H9 (cell line): Measurements from ENCODE around the gene SLC17A5. TPM values are rescaled to one million over a fixed set of nuclear protein-coding genes. Genes with fewer than 3 reads are reported as not detected.

Experiments used
- DNase-seq: peaks from one replicate; pipeline ENCODE4 v3.0.0-alpha.2; 2017
- H2AFZ ChIP-seq: one replicate; pipeline ENCODE4 v1.6.1; 2013; ENCODE audit warnings: mild to moderate bottlenecking, low read length, control low read depth, moderate library complexity
- H2AK5ac ChIP-seq: 2 replicates; pipeline ENCODE4 v1.6.1; 2013; ENCODE audit warnings: low read length, control low read depth, mixed read lengths; ENCODE audit not compliant: insufficient read length
- H2BK120ac ChIP-seq: one replicate; pipeline ENCODE4 v1.6.1; 2013; ENCODE audit warnings: low read depth, mild to moderate bottlenecking, low read length, control low read depth, inconsistent platforms; ENCODE audit not compliant: poor library complexity, severe bottlenecking
- H2BK12ac ChIP-seq: 2 replicates; pipeline ENCODE4 v1.6.1; 2013; ENCODE audit warnings: low read length, control low read depth, mixed read lengths, low read depth; ENCODE audit not compliant: insufficient read length
- H2BK15ac ChIP-seq: 2 replicates; pipeline ENCODE4 v1.6.1; 2013; ENCODE audit warnings: low read depth, low read length, control low read depth
- H2BK20ac ChIP-seq: one replicate; pipeline ENCODE4 v1.6.1; 2013; ENCODE audit warnings: low read depth, mild to moderate bottlenecking, low read length, control low read depth, inconsistent platforms; ENCODE audit not compliant: poor library complexity, severe bottlenecking
- H2BK5ac ChIP-seq: 2 replicates; pipeline ENCODE4 v1.6.1; 2013; ENCODE audit warnings: low read length, control low read depth, mixed read lengths; ENCODE audit not compliant: insufficient read length
- H3K14ac ChIP-seq: 2 replicates; pipeline ENCODE4 v1.6.1; 2013; ENCODE audit warnings: low read length, control low read depth; ENCODE audit not compliant: insufficient read depth
- H3K18ac ChIP-seq: 2 replicates; pipeline ENCODE4 v1.6.1; 2013; ENCODE audit warnings: low read depth, mild to moderate bottlenecking, mixed read lengths, low read length, control low read depth; ENCODE audit not compliant: insufficient read length
- H3K23ac ChIP-seq: 2 replicates; pipeline ENCODE4 v1.6.1; 2013; ENCODE audit warnings: low read length, control low read depth, mixed read lengths, low read depth; ENCODE audit not compliant: insufficient read length
- H3K23me2 ChIP-seq: 2 replicates; pipeline ENCODE4 v1.6.1; 2013; ENCODE audit warnings: low read depth, mild to moderate bottlenecking, mixed read lengths, low read length, control low read depth; ENCODE audit not compliant: insufficient read length, poor library complexity, severe bottlenecking
- H3K27ac ChIP-seq: 2 replicates; pipeline ENCODE4 v1.5.1; 2013; ENCODE audit warnings: low read length, control low read depth, mixed read lengths, low read depth; ENCODE audit not compliant: insufficient read length
- H3K27me3 ChIP-seq: 2 replicates; pipeline ENCODE4 v1.6.1; 2013; ENCODE audit warnings: low read length, control low read depth, inconsistent platforms; ENCODE audit not compliant: insufficient read depth
- H3K4ac ChIP-seq: 2 replicates; pipeline ENCODE4 v1.6.1; 2013; ENCODE audit warnings: low read depth, mild to moderate bottlenecking, control low read depth, inconsistent platforms, low read length, moderate library complexity
- H3K4me1 ChIP-seq: 2 replicates; pipeline ENCODE4 v1.6.1; 2013; ENCODE audit warnings: low read length, control low read depth, inconsistent platforms; ENCODE audit not compliant: insufficient read depth
- H3K4me2 ChIP-seq: 2 replicates; pipeline ENCODE4 v1.6.1; 2013; ENCODE audit warnings: low read length, control low read depth, mixed read lengths; ENCODE audit not compliant: insufficient read length, insufficient read depth
- H3K56ac ChIP-seq: 2 replicates; pipeline ENCODE4 v1.6.1; 2013; ENCODE audit warnings: low read depth, mild to moderate bottlenecking, mixed read lengths, low read length, control low read depth; ENCODE audit not compliant: insufficient read length
- H3K79me1 ChIP-seq: 2 replicates; pipeline ENCODE4 v1.6.1; 2013; ENCODE audit warnings: low read depth, mild to moderate bottlenecking, moderate library complexity, low read length, control low read depth, inconsistent platforms; ENCODE audit not compliant: insufficient read depth, poor library complexity, severe bottlenecking
- H3K79me2 ChIP-seq: 2 replicates; pipeline ENCODE4 v1.6.1; 2013; ENCODE audit warnings: low read length, control low read depth, inconsistent platforms; ENCODE audit not compliant: insufficient read depth
- H3K9ac ChIP-seq: 2 replicates; pipeline ENCODE4 v1.6.1; 2013; ENCODE audit warnings: low read length, control low read depth, mixed read lengths; ENCODE audit not compliant: insufficient read length; ENCODE audit errors: extremely low read depth
- H3K9me3 ChIP-seq: one replicate; pipeline ENCODE4 v1.6.1; 2013; ENCODE audit warnings: low read depth, low read length, inconsistent platforms; ENCODE audit not compliant: control insufficient read depth
- H3T11ph ChIP-seq: one replicate; pipeline ENCODE4 v1.6.1; 2013; ENCODE audit warnings: mild to moderate bottlenecking, low read length, control low read depth, inconsistent platforms
- H4K20me1 ChIP-seq: one replicate; pipeline ENCODE4 v1.6.1; 2013; ENCODE audit not compliant: control insufficient read depth, insufficient read length, insufficient read depth
- H4K5ac ChIP-seq: 2 replicates; pipeline ENCODE4 v1.6.1; 2013; ENCODE audit warnings: low read depth, mild to moderate bottlenecking, mixed read lengths, low read length, control low read depth; ENCODE audit not compliant: insufficient read length
- H4K8ac ChIP-seq: replicated peaks from 2 replicates; pipeline ENCODE4 v1.6.1; 2013; ENCODE audit warnings: low read length, control low read depth, mixed read lengths, low read depth; ENCODE audit not compliant: insufficient read length
- H4K91ac ChIP-seq: 2 replicates; pipeline ENCODE4 v1.6.1; 2013; ENCODE audit warnings: low read depth, mild to moderate bottlenecking, moderate library complexity, mixed read lengths, low read length, control low read depth; ENCODE audit not compliant: insufficient read length
- H3K27ac Mint-ChIP-seq, 3 experiments: 2 replicates in 2 of 3; 3 replicates in 1 of 3; pipeline ENCODE4 v1.8.0; 2020 to 2021; ENCODE audit warnings: mixed read lengths in 3 of 3, mild to moderate bottlenecking in 1 of 3, moderate library complexity in 1 of 3
- H3K27me3 Mint-ChIP-seq: 2 replicates; pipeline ENCODE4 v1.8.0; 2021; ENCODE audit warnings: low read depth, mild to moderate bottlenecking, moderate library complexity, mixed read lengths
- H3K36me3 Mint-ChIP-seq, 3 experiments: 2 replicates in 2 of 3; 3 replicates in 1 of 3; pipeline ENCODE4 v1.8.0; 2020 to 2021; ENCODE audit warnings: low read depth in 3 of 3, mixed read lengths in 3 of 3; ENCODE audit not compliant: insufficient read depth in 1 of 3
- H3K4me1 Mint-ChIP-seq, 2 experiments: 2 replicates each; pipeline ENCODE4 v1.8.0; 2020; ENCODE audit warnings: mixed read lengths in 2 of 2
- H3K4me3 Mint-ChIP-seq, 2 experiments: 2 replicates in 1 of 2; 3 replicates in 1 of 2; pipeline ENCODE4 v1.8.0; 2020 to 2021; ENCODE audit warnings: mild to moderate bottlenecking in 2 of 2, mixed read lengths in 2 of 2, moderate library complexity in 1 of 2
- H3K9me3 Mint-ChIP-seq, 2 experiments: 2 replicates in 1 of 2; 3 replicates in 1 of 2; pipeline ENCODE4 v1.8.0; 2020; ENCODE audit warnings: mild to moderate bottlenecking in 2 of 2, mixed read lengths in 2 of 2, moderate library complexity in 1 of 2
- CTCF ChIP-seq: fragments of 200-600 bp; sonication (generic); conservative IDR thresholded peaks from 3 replicates; pipeline ENCODE4 v1.8.0; 2021; ENCODE audit warnings: antibody characterized with exemption, mild to moderate bottlenecking
- WGBS: extraction: QIAGEN DNeasy Blood & Tissue Kit; methylation state at CpG from one replicate; pipeline ENCODE4 v1.1.7; 2013; ENCODE audit warnings: missing lambda C conversion rate, low lambda C conversion rate, mixed read lengths; ENCODE audit not compliant: insufficient read length; ENCODE audit errors: extremely low coverage; 5-methylcytosine and 5-hydroxymethylcytosine counted together
- total RNA-seq: library from RNA; stranded (reverse); gene quantifications from 2 replicates; pipeline ENCODE4 v1.2.1, GENCODE V29; 2021

The SLC17A5 gene
- total RNA-seq, 1 experiment from 2014 or later: 8.9 TPM

- H3K79me1 ChIP-seq: no peaks in the 10 kb centered on the region
- no peak overlapping the region for H2BK20ac ChIP-seq
- no peak overlapping the region for H3K27ac Mint-ChIP-seq
- H3K23me2 ChIP-seq: no peaks in the 10 kb centered on the region
- no peaks in the 10 kb centered on the region for H3K4me1 ChIP-seq
- H3K14ac ChIP-seq: no peak overlapping the region
- no peak overlapping the region for H3T11ph ChIP-seq
- H3K56ac ChIP-seq: no peak overlapping the region
- H4K20me1 ChIP-seq: no peaks in the 10 kb centered on the region
- H2BK12ac ChIP-seq: no peak overlapping the region
- peaks cover 4 to 5% of the 10 kb centered on the region in 2 experiments; a peak in 3 of 5 replicates for H3K9me3 Mint-ChIP-seq
- H4K8ac ChIP-seq: no peak overlapping the region
- no peak overlapping the region for H3K4me2 ChIP-seq
- H2AFZ ChIP-seq: no peak overlapping the region
- DNase-seq: no peak
- no peak overlapping the region for H2AK5ac ChIP-seq
- H3K9ac ChIP-seq: no peak overlapping the region
- H3K9me3 ChIP-seq: no peaks in the 10 kb centered on the region
- no peak overlapping the region for H3K4me3 Mint-ChIP-seq
- no peak overlapping the region for H3K27ac ChIP-seq
- peaks cover 7% of the 10 kb centered on the region for H3K27me3 Mint-ChIP-seq
- H3K23ac ChIP-seq: no peak overlapping the region
- H4K91ac ChIP-seq: no peak overlapping the region
- WGBS: no CpG with 5 or more reads among the region's 3 CpGs
- H2BK15ac ChIP-seq: no peak overlapping the region
- no peak overlapping the region for H3K4ac ChIP-seq
- H2BK120ac ChIP-seq: no peak overlapping the region
- no peaks in the 10 kb centered on the region for H3K4me1 Mint-ChIP-seq
- H4K5ac ChIP-seq: no peak overlapping the region
- H3K27me3 ChIP-seq: no peaks in the 10 kb centered on the region
- no peaks in the 10 kb centered on the region for H3K79me2 ChIP-seq
- H3K36me3 Mint-ChIP-seq: peaks cover 0 to 2% (median 0%) of the 10 kb centered on the region in 3 experiments; a peak in 1 of 7 replicates
- H2BK5ac ChIP-seq: no peak overlapping the region
- no peak overlapping the region for H3K18ac ChIP-seq
- TF ChIP-seq CTCF: no peak
Observed at GRCh38 chr6:73665686-73666319, 12.0 kb upstream of the SLC17A5 start.
